Measurements from ENCODE around the gene TMEM123.

DNA sequence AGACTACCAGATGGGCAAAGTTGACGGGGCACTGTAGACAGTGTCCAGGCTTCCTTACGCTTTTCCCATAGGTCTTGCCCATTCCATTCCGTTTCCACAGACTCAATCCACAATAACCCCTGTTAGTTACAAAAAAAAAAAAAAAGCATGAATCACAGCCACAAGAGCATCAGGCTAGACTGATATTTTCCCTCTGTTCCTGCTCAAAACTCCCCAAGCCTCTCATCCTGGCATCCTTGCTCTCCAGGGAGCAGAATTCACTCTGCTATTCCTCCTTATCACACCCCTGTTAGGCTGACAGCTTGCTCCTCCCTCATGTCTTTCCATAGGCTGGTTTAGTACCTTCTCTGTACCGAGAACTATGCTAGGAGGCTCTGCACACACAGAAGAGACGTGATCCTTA lies 42.2 kb downstream of the TMEM123 start:
- TF ChIP-seq CTCF (IDR thresholded peaks at IDR 0.05) (no peak), POLR2A (IDR thresholded peaks at IDR 0.05) (no peak), EP300 (IDR thresholded peaks at IDR 0.05) (no peak)

All from suprapubic skin (tissue), 3 donors.